Neural cell (in vitro differentiated cells): ENCODE measurements around the gene CDCP1.

Experiments
- POLR2AphosphoS5 ChIP-seq: IDR thresholded peaks from 2 replicates; pipeline ENCODE4 v1.6.1; 2012
- RAD21 ChIP-seq: fragments of 450-650 bp; conservative IDR thresholded peaks from 2 replicates; pipeline ENCODE4 v1.6.1; 2014; ENCODE audit warnings: antibody characterized with exemption, mild to moderate bottlenecking, moderate library complexity

DNA sequence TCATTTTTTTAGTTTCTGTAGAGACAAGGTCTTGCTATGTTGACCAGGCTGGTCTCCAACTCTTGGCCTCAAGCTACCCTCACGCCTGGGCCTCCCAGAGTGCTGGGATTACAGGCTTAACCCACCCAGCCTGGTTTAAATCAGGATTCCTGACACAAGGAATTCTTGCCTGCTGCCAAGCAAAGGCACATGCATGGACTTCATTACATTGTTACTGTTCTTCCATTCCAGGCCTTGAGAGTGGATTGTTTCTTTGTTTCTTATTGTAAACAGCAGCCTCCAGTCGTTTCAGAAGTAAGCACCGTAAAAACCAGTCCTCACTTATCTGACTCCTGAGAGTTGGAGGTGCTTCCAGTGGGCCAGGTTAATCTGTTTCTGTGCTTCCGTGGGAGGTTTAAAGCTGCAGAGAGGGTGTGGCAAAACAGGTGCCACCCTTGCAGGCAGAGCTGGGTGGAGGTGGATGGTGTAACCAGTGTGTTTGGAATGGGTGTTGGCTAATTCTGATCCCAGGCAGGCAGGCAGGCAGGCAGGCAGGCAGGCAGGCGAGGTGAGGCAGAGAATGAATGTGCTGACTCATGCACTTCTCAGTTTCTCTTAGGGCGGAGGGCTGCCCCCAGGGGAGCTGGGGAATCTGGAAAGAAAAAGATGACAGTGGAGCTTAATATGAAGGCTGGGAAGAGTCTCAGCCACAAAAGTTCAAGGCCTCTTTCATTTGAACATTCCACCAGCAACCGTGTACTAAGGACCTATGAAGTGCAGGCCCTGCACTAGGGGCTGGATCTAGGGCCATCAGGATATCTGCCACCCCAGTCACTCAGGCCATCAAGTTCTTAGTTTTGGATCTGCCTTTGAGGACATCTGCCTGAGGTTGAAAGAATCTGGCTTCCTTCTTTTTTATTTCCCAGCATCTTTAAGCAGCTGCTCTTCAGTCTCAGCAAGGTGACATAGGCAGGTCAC is 37.0 kb upstream of the CDCP1 start:
- TF ChIP-seq RAD21 (no peak), POLR2AphosphoS5 (no peak)
